OCI-LY1 (cell line): ENCODE results near the gene GALP.

Experiments
- EZH2 ChIP-seq: fragments of 200-600 bp; sonication (generic), shearing (Covaris generic); IDR thresholded peaks from 2 replicates; pipeline ENCODE4 v1.8.0; 2017; ENCODE audit warnings: borderline replicate concordance, mixed run types, mild to moderate bottlenecking, antibody characterized with exemption, low read length, moderate library complexity, mixed read lengths
- TF ChIP-seq, protein P1 (sequence below): fragments of 200-600 bp; sonication (generic), shearing (Covaris generic); IDR thresholded peaks from 2 replicates; pipeline ENCODE4 v1.5.1; 2017; ENCODE audit warnings: mild to moderate bottlenecking, antibody characterized with exemption, low read length, moderate library complexity, mixed read lengths

DNA sequence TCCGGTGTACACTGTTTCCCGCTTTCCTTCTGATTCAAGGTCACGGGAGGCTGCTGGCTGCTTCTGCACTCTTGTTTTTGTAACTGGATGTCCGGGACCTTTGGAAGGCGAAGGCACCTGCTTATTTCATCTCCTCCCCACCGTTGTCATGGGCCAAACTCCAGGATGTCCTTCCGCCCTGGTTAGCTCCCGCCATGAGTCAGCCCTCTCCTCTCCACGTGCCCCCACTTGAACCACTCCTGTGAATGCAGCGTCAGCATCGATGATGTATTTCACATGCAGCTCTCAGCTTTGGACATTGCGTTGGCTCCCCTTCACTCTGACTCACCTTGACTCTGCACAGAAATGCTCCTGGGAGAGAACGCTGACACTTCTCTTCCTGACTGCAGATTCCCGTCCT, 5.5 kb upstream of the GALP start:
- TF ChIP-seq, protein P1, sequence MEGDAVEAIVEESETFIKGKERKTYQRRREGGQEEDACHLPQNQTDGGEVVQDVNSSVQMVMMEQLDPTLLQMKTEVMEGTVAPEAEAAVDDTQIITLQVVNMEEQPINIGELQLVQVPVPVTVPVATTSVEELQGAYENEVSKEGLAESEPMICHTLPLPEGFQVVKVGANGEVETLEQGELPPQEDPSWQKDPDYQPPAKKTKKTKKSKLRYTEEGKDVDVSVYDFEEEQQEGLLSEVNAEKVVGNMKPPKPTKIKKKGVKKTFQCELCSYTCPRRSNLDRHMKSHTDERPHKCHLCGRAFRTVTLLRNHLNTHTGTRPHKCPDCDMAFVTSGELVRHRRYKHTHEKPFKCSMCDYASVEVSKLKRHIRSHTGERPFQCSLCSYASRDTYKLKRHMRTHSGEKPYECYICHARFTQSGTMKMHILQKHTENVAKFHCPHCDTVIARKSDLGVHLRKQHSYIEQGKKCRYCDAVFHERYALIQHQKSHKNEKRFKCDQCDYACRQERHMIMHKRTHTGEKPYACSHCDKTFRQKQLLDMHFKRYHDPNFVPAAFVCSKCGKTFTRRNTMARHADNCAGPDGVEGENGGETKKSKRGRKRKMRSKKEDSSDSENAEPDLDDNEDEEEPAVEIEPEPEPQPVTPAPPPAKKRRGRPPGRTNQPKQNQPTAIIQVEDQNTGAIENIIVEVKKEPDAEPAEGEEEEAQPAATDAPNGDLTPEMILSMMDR: no peak
- no peak for TF ChIP-seq EZH2
